Middle frontal gyrus (tissue), 1 donor: ENCODE data around the gene GARIN1A.

ENCODE experiments used
- DNase-seq: peaks from one replicate; pipeline ENCODE4 v3.0.0-alpha.2; 2015; ENCODE audit warnings: low spot score; ENCODE audit errors: extremely low spot score

GARIN1A gene

DNA sequence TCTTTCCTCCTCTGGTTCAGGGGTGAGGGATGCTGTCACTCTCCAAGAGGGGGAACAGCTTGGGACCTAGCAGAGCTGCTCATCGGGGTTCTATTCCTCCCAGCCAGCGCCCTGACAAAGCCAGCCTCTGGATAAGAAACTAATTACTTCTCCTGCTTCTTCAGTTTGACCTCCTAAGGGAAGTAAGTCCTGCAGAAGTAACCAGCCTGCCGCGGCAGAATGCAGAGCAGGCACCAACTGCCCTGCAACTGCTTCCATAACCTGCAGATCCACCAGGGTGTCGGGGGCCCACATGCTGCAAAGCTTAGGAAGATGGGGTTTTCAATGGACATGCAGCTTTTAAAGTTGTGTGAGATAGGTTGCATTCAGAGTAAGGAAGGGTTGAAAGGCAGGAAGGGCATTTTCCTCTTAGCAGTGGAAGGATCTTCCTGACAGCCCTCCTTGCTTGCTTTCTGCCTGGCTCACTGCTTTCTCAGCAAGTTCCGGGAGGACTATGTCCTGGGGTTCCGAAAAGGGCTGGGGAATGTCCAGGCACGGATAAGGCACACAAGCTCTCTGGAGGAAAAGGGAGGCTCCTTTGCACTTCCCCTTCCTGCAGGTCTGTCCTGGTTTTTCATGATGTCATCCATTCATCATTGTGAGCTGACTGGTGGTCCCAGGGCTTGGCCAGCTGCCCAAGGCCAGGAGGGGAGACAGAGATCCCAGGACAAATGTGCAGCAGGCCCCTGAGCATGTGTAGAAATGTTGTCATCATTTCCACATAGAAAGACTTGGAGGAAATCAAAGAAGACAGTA is 42.8 kb downstream of the GARIN1A start:
- DNase-seq, result no peak

DNA sequence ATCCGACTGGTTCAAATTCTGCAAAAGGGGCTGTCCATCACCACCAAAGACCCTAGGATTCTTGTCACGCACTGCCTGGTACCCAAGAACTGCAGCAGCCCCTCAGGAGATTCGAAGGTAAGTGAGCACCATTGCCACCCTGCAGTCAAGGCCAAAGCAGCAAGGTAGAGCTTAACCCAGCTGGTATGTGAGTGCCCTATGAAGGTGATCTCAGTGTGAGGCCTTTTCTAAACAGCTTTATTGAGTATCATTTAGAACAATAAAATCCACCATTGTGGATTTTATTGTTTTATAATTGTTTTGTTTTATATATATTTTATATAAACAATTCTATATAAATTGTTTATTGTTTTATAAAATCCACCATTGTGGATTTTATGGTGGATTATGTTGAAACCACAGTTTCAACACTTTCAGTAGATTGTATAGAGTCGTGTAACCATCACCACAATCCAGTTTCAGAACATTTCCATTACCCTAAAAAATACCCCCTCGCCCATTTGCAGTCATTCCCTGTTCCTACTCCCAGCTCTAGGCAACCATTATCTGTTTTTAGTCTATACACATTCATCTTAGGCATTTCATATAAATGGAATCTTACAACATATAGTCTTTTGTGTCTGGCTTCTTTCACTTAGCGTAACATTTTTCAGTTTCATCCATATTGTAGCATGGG is 47.0 kb downstream of the GARIN1A start:
- no peak for DNase-seq

DNA sequence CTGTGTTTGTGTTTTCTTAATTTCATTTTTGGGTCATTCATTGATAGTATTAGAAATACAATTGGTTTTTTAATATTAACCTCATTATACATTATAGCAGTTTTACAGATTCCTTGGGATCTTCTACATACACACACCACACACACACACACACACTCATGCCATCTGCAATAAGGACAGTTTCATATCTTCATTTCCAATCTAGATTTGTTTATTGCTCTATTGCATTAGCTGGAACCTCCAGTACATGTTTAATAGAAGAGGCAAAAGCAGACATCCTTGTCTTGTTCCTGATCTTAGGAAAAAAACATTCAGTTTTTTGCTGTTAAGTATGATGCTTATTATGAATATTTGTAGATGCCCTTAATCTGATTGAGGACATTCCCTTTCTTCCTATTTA is 49.3 kb downstream of the GARIN1A start:
- no peak for DNase-seq
